ENCODE results near the gene YAF2.

Gene YAF2

DNA sequence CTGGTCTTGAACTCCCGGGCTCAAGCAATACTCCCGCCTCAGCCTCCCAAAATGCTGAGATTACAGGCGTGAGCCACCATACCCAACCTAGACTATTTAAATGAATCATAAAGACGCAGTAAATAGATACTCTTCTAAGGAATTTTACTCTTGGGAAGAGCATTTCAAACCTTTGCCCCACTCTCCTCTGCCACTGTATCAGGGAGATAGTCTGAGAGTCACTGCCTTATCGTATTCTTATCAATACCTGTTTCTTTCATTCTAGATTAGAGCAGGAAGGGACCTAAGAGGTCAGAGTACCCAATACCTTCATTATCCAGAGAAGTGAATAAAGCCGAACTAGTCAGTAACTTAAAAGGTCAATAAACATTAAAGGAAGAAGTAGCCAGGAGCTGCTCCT lies 109.2 kb downstream of the YAF2 start:
- Histone ChIP-seq H3K4me3 (ENCODE audit: severe bottlenecking) (no peak overlapping the region), H3K9me3 (ENCODE audit: severe bottlenecking) (no peaks in the 10 kb centered on the region), H3K36me3 (ENCODE audit: low read depth) (no peaks in the 10 kb centered on the region), H3K27me3 (ENCODE audit: insufficient read depth, poor library complexity, severe bottlenecking) (no peaks in the 10 kb centered on the region), H3K27ac (ENCODE audit: poor library complexity, severe bottlenecking) (no peak overlapping the region), H3K4me1 (ENCODE audit: insufficient read depth, poor library complexity, severe bottlenecking) (peaks cover 29% of the 10 kb centered on the region)
- no peak for TF ChIP-seq CTCF (IDR thresholded peaks at IDR 0.05; ENCODE audit: poor library complexity, severe bottlenecking)
- DNase-seq (ENCODE audit: low spot score) (no peak), ATAC-seq (ENCODE audit: low read depth) (no peak)

GRCh38 chr12:42128327-42128726 lies 109.7 kb downstream of the YAF2 start:
- ATAC-seq (ENCODE audit: low read depth) = no peak
- no peaks in the 10 kb centered on the region for H3K9me3 ChIP-seq (ENCODE audit: severe bottlenecking)
- no peaks in the 10 kb centered on the region for H3K27me3 ChIP-seq (ENCODE audit: insufficient read depth, poor library complexity, severe bottlenecking)
- no peak overlapping the region for H3K4me3 ChIP-seq (ENCODE audit: severe bottlenecking)
- H3K27ac ChIP-seq (ENCODE audit: poor library complexity, severe bottlenecking) = no peak overlapping the region
- H3K4me1 ChIP-seq (ENCODE audit: insufficient read depth, poor library complexity, severe bottlenecking) = peaks cover 29% of the 10 kb centered on the region
- no peak for TF ChIP-seq CTCF (IDR thresholded peaks at IDR 0.05; ENCODE audit: poor library complexity, severe bottlenecking)
- no peaks in the 10 kb centered on the region for H3K36me3 ChIP-seq (ENCODE audit: low read depth)
- DNase-seq (ENCODE audit: low spot score) = no peak

DNA sequence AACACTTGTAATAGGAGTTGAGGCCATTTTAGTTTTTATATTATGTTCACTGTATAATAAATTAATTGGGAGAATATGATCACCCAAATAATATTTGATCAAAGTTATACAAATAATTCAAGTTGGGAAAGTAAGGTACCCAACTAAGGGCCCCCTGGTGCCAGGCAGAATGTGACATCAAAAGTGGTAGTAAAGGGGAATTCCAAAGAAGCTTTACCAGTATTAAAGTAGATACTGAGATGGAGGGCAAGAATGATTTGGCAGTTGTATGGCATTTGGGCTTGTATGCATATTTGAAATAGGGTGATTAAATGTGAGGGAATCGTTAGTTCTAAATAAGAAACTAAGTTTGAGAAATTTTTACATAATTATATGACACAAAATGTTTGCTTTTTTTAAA lies 111.1 kb downstream of the YAF2 start:
- Histone ChIP-seq H3K4me1 (ENCODE audit: insufficient read depth, poor library complexity, severe bottlenecking) (peaks cover 29% of the 10 kb centered on the region), H3K27me3 (ENCODE audit: insufficient read depth, poor library complexity, severe bottlenecking) (no peaks in the 10 kb centered on the region), H3K4me3 (ENCODE audit: severe bottlenecking) (no peak overlapping the region), H3K27ac (ENCODE audit: poor library complexity, severe bottlenecking) (no peak overlapping the region), H3K9me3 (ENCODE audit: severe bottlenecking) (no peaks in the 10 kb centered on the region), H3K36me3 (ENCODE audit: low read depth) (no peaks in the 10 kb centered on the region)
- ATAC-seq (ENCODE audit: low read depth) (no peak), DNase-seq (ENCODE audit: low spot score) (no peak)
- TF ChIP-seq CTCF (IDR thresholded peaks at IDR 0.05; ENCODE audit: poor library complexity, severe bottlenecking) = no peak

DNA sequence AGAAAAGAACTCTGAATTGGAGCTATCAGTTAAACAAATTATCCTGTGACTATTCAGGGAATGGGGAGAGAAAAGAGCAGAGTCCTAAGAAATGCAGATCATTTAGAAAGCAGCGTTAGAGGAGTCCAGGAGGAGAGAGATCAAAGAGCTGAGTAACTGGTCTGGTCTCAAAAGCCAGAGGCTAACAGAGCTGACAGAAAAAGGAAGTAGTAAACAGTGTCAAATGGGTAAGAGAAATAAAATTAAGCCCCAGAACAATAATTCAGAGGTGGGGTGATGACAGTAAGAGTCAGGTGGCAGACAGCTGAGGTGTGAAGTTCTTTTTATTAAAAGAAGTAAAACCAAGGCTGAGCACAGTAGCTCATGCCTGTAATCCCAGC lies 112.7 kb downstream of the YAF2 start:
- no peak overlapping the region for H3K27ac ChIP-seq (ENCODE audit: poor library complexity, severe bottlenecking)
- no peaks in the 10 kb centered on the region for H3K27me3 ChIP-seq (ENCODE audit: insufficient read depth, poor library complexity, severe bottlenecking)
- peaks cover 15% of the 10 kb centered on the region for H3K4me1 ChIP-seq (ENCODE audit: insufficient read depth, poor library complexity, severe bottlenecking)
- H3K36me3 ChIP-seq (ENCODE audit: low read depth) = no peaks in the 10 kb centered on the region
- ATAC-seq (ENCODE audit: low read depth) = no peak
- no peak for TF ChIP-seq CTCF (IDR thresholded peaks at IDR 0.05; ENCODE audit: poor library complexity, severe bottlenecking)
- no peaks in the 10 kb centered on the region for H3K9me3 ChIP-seq (ENCODE audit: severe bottlenecking)
- DNase-seq (ENCODE audit: low spot score) = no peak
- no peak overlapping the region for H3K4me3 ChIP-seq (ENCODE audit: severe bottlenecking)

DNA sequence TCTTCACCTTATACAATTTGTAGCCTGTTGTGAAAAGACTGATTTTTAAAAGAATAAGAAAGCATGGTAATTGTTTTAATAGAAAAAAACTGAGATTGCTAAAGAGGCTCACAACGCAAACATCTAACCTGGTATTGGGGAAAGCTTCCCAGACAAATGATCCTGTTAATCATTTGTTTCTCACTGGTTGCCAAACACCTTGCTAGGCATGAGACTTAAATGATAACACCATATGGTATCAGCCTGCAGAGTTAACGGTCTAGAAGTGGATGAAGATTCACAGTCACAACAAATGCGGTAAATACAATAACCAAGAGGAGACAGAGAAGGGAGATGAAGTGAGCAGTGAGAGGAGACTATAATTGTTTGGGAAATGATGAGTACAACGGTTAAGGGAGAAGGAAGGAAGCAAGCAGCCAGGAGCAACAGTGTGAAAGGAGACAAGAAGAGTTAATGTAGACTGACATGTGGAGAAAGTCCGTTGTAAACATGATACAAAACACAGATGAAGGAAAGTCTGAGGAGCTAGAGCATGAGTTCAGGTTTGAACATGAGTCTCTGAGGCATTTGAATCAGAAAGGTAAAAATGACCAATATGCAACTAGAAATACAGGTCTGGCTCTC lies 113.2 kb downstream of the YAF2 start:
- Histone ChIP-seq H3K36me3 (ENCODE audit: low read depth) (no peaks in the 10 kb centered on the region), H3K9me3 (ENCODE audit: severe bottlenecking) (no peaks in the 10 kb centered on the region), H3K27me3 (ENCODE audit: insufficient read depth, poor library complexity, severe bottlenecking) (no peaks in the 10 kb centered on the region), H3K4me1 (ENCODE audit: insufficient read depth, poor library complexity, severe bottlenecking) (peaks cover 10% of the 10 kb centered on the region), H3K27ac (ENCODE audit: poor library complexity, severe bottlenecking) (no peak overlapping the region), H3K4me3 (ENCODE audit: severe bottlenecking) (no peak overlapping the region)
- TF ChIP-seq CTCF (IDR thresholded peaks at IDR 0.05; ENCODE audit: poor library complexity, severe bottlenecking) = no peak
- ATAC-seq (ENCODE audit: low read depth) (no peak), DNase-seq (ENCODE audit: low spot score) (no peak)

Measured in RWPE2 (cell line).